OCI-LY3 (cell line): ENCODE measurements around the gene SLC22A8.

Experiments
- H2AFZ ChIP-seq: fragments of 200-600, 300-600 bp; shearing (Covaris generic); 2 replicates; pipeline ENCODE4 v1.6.0; 2014; ENCODE audit warnings: antibody characterized with exemption, low read depth, low read length
- H3K27ac ChIP-seq: fragments of 200-600, 300-600 bp; sonication (generic); 2 replicates; pipeline ENCODE4 v1.5.1; 2014; ENCODE audit warnings: mild to moderate bottlenecking, low read length, moderate library complexity, mixed read lengths
- H3K27me3 ChIP-seq: fragments of 200-600, 300-600 bp; sonication (generic); 2 replicates; pipeline ENCODE4 v1.6.1; 2014; ENCODE audit warnings: low read depth, low read length, mixed read lengths
- H3K36me3 ChIP-seq: fragments of 200-600, 300-600 bp; sonication (generic); replicated peaks from 2 replicates; pipeline ENCODE3; 2014; ENCODE audit warnings: low read depth, low read length, mixed read lengths
- H3K4me1 ChIP-seq: fragments of 300-600, 200-600 bp; sonication (generic); 2 replicates; pipeline ENCODE4 v1.6.1; 2014; ENCODE audit warnings: low read length, mixed read lengths
- H3K4me2 ChIP-seq: fragments of 200-600, 300-600 bp; sonication (generic); 2 replicates; pipeline ENCODE4 v1.6.1; 2014; ENCODE audit warnings: low read length, mixed read lengths
- H3K4me3 ChIP-seq: fragments of 300-600, 200-600 bp; sonication (generic); 2 replicates; pipeline ENCODE4 v1.5.1; 2014; ENCODE audit warnings: antibody characterized with exemption, mild to moderate bottlenecking, low read length, moderate library complexity
- H3K79me2 ChIP-seq: fragments of 300-600, 200-600 bp; shearing (Covaris generic); 2 replicates; pipeline ENCODE4 v1.6.1; 2014; ENCODE audit warnings: mild to moderate bottlenecking, low read length, mixed read lengths
- H3K9ac ChIP-seq: fragments of 300-600, 200-600 bp; shearing (Covaris generic); 2 replicates; pipeline ENCODE4 v1.6.0; 2014; ENCODE audit warnings: mild to moderate bottlenecking, low read length, moderate library complexity
- H3K9me3 ChIP-seq: fragments of 200-600, 300-600 bp; shearing (Covaris generic); 2 replicates; pipeline ENCODE4 v1.6.1; 2014; ENCODE audit warnings: low read length, mixed read lengths; ENCODE audit not compliant: insufficient read depth
- H4K20me1 ChIP-seq: fragments of 200-600, 300-600 bp; sonication (generic); 2 replicates; pipeline ENCODE4 v1.6.1; 2016; ENCODE audit warnings: low read length, mixed read lengths; ENCODE audit not compliant: insufficient read depth
- CTCF ChIP-seq: fragments of 200-600, 300-600 bp; sonication (generic); IDR thresholded peaks from 2 replicates; pipeline ENCODE4 v1.5.1; 2014; ENCODE audit warnings: antibody characterized with exemption, low read length, low read depth
- EZH2phosphoT487 ChIP-seq: fragments of 200-600 bp; shearing (Covaris generic); IDR thresholded peaks from 2 replicates; pipeline ENCODE4 v1.6.1; 2018; ENCODE audit warnings: antibody characterized with exemption, mixed run types, low read depth

SLC22A8 gene

GRCh38 chr11:63023841-63024648 is 8.4 kb upstream of the SLC22A8 start:
- Histone ChIP-seq H3K36me3 (no peaks in the 10 kb centered on the region), H2AFZ (no peak overlapping the region; the same call in 1 of the 2 replicates), H3K27ac (no peak overlapping the region), H4K20me1 (no peaks in the 10 kb centered on the region), H3K9me3 (no peaks in the 10 kb centered on the region), H3K27me3 (peaks cover 11% of the 10 kb centered on the region; the same call in 1 of the 2 replicates), H3K9ac (no peak overlapping the region), H3K79me2 (no peaks in the 10 kb centered on the region), H3K4me3 (peak overlapping the region; percentile 11; the same call in 1 of the 2 replicates), H3K4me1 (peaks cover 5% of the 10 kb centered on the region), H3K4me2 (peak overlapping the region; percentile 42)
- TF ChIP-seq EZH2phosphoT487, result no peak
- peak; percentile 100 for TF ChIP-seq CTCF

- Histone ChIP-seq H3K4me2 (peak overlapping the region; percentile 42), H3K27ac (no peak overlapping the region), H4K20me1 (no peaks in the 10 kb centered on the region), H3K27me3 (peaks cover 14% of the 10 kb centered on the region), H3K9me3 (no peaks in the 10 kb centered on the region), H3K36me3 (no peaks in the 10 kb centered on the region), H3K4me1 (peaks cover 5% of the 10 kb centered on the region), H3K4me3 (no peak overlapping the region), H2AFZ (no peak overlapping the region), H3K79me2 (no peaks in the 10 kb centered on the region), H3K9ac (no peak overlapping the region)
- TF ChIP-seq EZH2phosphoT487 (no peak), CTCF (no peak)
Measured at GRCh38 chr11:63023222-63023814, 7.7 kb upstream of the SLC22A8 start.

GRCh38 chr11:63022441-63022840 is 6.8 kb upstream of the SLC22A8 start:
- Histone ChIP-seq H3K9me3 (no peaks in the 10 kb centered on the region), H3K4me2 (no peak overlapping the region), H3K27me3 (peaks cover 22% of the 10 kb centered on the region), H3K36me3 (no peaks in the 10 kb centered on the region), H3K4me3 (no peak overlapping the region), H2AFZ (no peak overlapping the region), H3K79me2 (no peaks in the 10 kb centered on the region), H3K9ac (no peak overlapping the region), H3K4me1 (peaks cover 5% of the 10 kb centered on the region), H4K20me1 (no peaks in the 10 kb centered on the region), H3K27ac (no peak overlapping the region)
- TF ChIP-seq CTCF (no peak), EZH2phosphoT487 (no peak)

- H3K79me2 ChIP-seq, result no peaks in the 10 kb centered on the region
- no peak overlapping the region for H3K4me3 ChIP-seq
- H3K36me3 ChIP-seq, result no peaks in the 10 kb centered on the region
- no peak overlapping the region for H2AFZ ChIP-seq
- H3K27ac ChIP-seq, result no peak overlapping the region
- peaks cover 25% of the 10 kb centered on the region for H3K27me3 ChIP-seq
- H3K4me2 ChIP-seq, result no peak overlapping the region
- no peak overlapping the region for H3K9ac ChIP-seq
- H4K20me1 ChIP-seq, result no peaks in the 10 kb centered on the region
- no peaks in the 10 kb centered on the region for H3K9me3 ChIP-seq
- peak; percentile 54 for TF ChIP-seq CTCF
- no peak for TF ChIP-seq EZH2phosphoT487
- peaks cover 5% of the 10 kb centered on the region for H3K4me1 ChIP-seq
Measured at GRCh38 chr11:63020671-63021291, 5.1 kb upstream of the SLC22A8 start.
